ENCODE measurements around the gene MYL6B. TPM values are rescaled to one million over a fixed set of nuclear protein-coding genes. Genes with fewer than 3 reads are reported as not detected.

MYL6B gene
- total RNA-seq, 2 experiments from 2014 or later, result 56.6 to 77.6 TPM

- DNase-seq (ENCODE audit: low spot score), result peak; percentile 84
- no peaks in the 10 kb centered on the region for H3K9me3 ChIP-seq (ENCODE audit: low read length)
- H3K79me2 ChIP-seq (ENCODE audit: insufficient read depth, low read depth, low read length), result peaks cover 16% of the 10 kb centered on the region
- peaks cover 46% of the 10 kb centered on the region for H3K36me3 ChIP-seq (ENCODE audit: insufficient read depth, low read length)
- H2AFZ ChIP-seq (ENCODE audit: low read length), result no peak overlapping the region
- H3K4me3 ChIP-seq (ENCODE audit: low read depth, low read length, poor library complexity, severe bottlenecking), result peak overlapping the region; percentile 91
- H3K4me1 ChIP-seq (ENCODE audit: insufficient read depth, low read length, poor library complexity, severe bottlenecking), result peaks cover 33% of the 10 kb centered on the region
- BruUV-seq (replicated peaks), result no TSS peak
- no peaks in the 10 kb centered on the region for H4K20me1 ChIP-seq (ENCODE audit: insufficient read depth, low read length)
- CTCF ChIA-PET (ENCODE audit: unreplicated experiment), result interaction anchor here (0.5 to 2.6 kb wide), 7 partner anchors 8 to 342 kb away, joined by 3 to 23 read pairs (median 4); partner anchors contain the start of genes ESYT1, PA2G4 and SMARCC2
- H3K9me2 ChIP-seq (ENCODE audit: insufficient read depth, low read length), result no peaks in the 10 kb centered on the region
- peak overlapping the region; percentile 67 for H3K27ac ChIP-seq (ENCODE audit: low read depth, low read length, poor library complexity, severe bottlenecking)
- POLR2A ChIA-PET, result interaction anchor here (0.9 to 5.7 kb wide), 10 partner anchors 9 to 341 kb away, joined by 3 to 64 read pairs (median 4); partner anchors contain the start of genes ESYT1, PA2G4, RNF41 and SMARCC2
- TF ChIP-seq EZH2phosphoT487 (IDR thresholded peaks at IDR 0.05; ENCODE audit: borderline replicate concordance, low read depth, low read length), result no peak
- TF ChIP-seq CTCF (conservative IDR thresholded peaks at IDR 0.05; ENCODE audit: low read length), result peak; percentile 94
- intact Hi-C loops (cut with micrococcal nuclease; ENCODE audit: unreplicated experiment), result loop anchor here (1.0 to 10.0 kb wide), 9 partner anchors 33 to 515 kb away; partner anchors contain the start of genes ANKRD52, BAZ2A, MYL6B and NABP2
- peak overlapping the region; percentile 85 for H3K4me2 ChIP-seq (ENCODE audit: low read length)
Observed at GRCh38 chr12:56119361-56119796, 33.0 kb upstream of the MYL6B start.

GRCh38 chr12:56120158-56120846 is 32.1 kb upstream of the MYL6B start:
- H3K4me1 ChIP-seq (ENCODE audit: insufficient read depth, low read length, poor library complexity, severe bottlenecking), result peaks cover 35% of the 10 kb centered on the region
- no peak overlapping the region for H3K27ac ChIP-seq (ENCODE audit: low read depth, low read length, poor library complexity, severe bottlenecking)
- no peaks in the 10 kb centered on the region for H3K9me2 ChIP-seq (ENCODE audit: insufficient read depth, low read length)
- peaks cover 42% of the 10 kb centered on the region for H3K36me3 ChIP-seq (ENCODE audit: insufficient read depth, low read length)
- H2AFZ ChIP-seq (ENCODE audit: low read length), result no peak overlapping the region
- no peak overlapping the region for H3K4me3 ChIP-seq (ENCODE audit: low read depth, low read length, poor library complexity, severe bottlenecking)
- POLR2A ChIA-PET, result interaction anchor here (1.0 to 5.7 kb wide), 6 partner anchors 8 to 341 kb away, joined by 3 to 64 read pairs (median 4); partner anchors contain the start of genes ESYT1 and PA2G4
- BruUV-seq (replicated peaks), result no TSS peak
- intact Hi-C loops (cut with micrococcal nuclease; ENCODE audit: unreplicated experiment), result no loop called here
- H4K20me1 ChIP-seq (ENCODE audit: insufficient read depth, low read length), result no peaks in the 10 kb centered on the region
- peak overlapping the region; percentile 85 for H3K4me2 ChIP-seq (ENCODE audit: low read length)
- TF ChIP-seq EZH2phosphoT487 (IDR thresholded peaks at IDR 0.05; ENCODE audit: borderline replicate concordance, low read depth, low read length) (no peak), CTCF (conservative IDR thresholded peaks at IDR 0.05; ENCODE audit: low read length) (no peak)
- CTCF ChIA-PET (ENCODE audit: unreplicated experiment), result interaction anchor here (0.5 to 2.6 kb wide), 6 partner anchors 7 to 341 kb away, joined by 3 to 23 read pairs (median 4); partner anchors contain the start of genes PA2G4 and SMARCC2
- DNase-seq (ENCODE audit: low spot score), result no peak
- peaks cover 16% of the 10 kb centered on the region for H3K79me2 ChIP-seq (ENCODE audit: insufficient read depth, low read depth, low read length)
- no peaks in the 10 kb centered on the region for H3K9me3 ChIP-seq (ENCODE audit: low read length)
